ENCODE results near the gene UBE2H. TPM values are rescaled to one million over a fixed set of nuclear protein-coding genes. Genes with fewer than 3 reads are reported as not detected.

Gene UBE2H
- polyA plus RNA-seq, 1 donor: 45.5 TPM

- no peak overlapping the region for H3K27ac ChIP-seq (ENCODE audit: low read length)
- H3K27me3 ChIP-seq (ENCODE audit: control insufficient read depth, insufficient read depth, low read length): no peaks in the 10 kb centered on the region
- DNase-seq: no peak
- WGBS (ENCODE audit: insufficient coverage, low lambda C conversion rate): 67% methylated on average over 1 of the region's 4 CpGs
- peaks cover 11% of the 10 kb centered on the region for H3K36me3 ChIP-seq (ENCODE audit: control insufficient read depth, insufficient read depth, low read length)
- peaks cover 3% of the 10 kb centered on the region for H3K4me1 ChIP-seq (ENCODE audit: control insufficient read depth, insufficient read depth, low read length)
- no peak overlapping the region for H3K4me3 ChIP-seq (ENCODE audit: low read length)
- H3K9me3 ChIP-seq (ENCODE audit: control insufficient read depth, low read depth, low read length): no peaks in the 10 kb centered on the region
These were observed 12.9 kb downstream of the UBE2H start for GRCh38 chr7:129939881-129940280.

- WGBS (ENCODE audit: insufficient coverage, low lambda C conversion rate): 100% methylated on average over 3 of the region's 3 CpGs
These were observed 19.1 kb downstream of the UBE2H start for GRCh38 chr7:129933627-129934026.

GRCh38 chr7:129926618-129927017 is 26.1 kb downstream of the UBE2H start:
- WGBS (ENCODE audit: insufficient coverage, low lambda C conversion rate): no CpG with 5 or more reads among the region's 3 CpGs

More at GRCh38 chr7:129933627-129934026, 19.1 kb downstream of the UBE2H start:
- no peak for DNase-seq
- Histone ChIP-seq H3K9me3 (ENCODE audit: control insufficient read depth, low read depth, low read length) (no peaks in the 10 kb centered on the region), H3K36me3 (ENCODE audit: control insufficient read depth, insufficient read depth, low read length) (peaks cover 10% of the 10 kb centered on the region), H3K4me3 (ENCODE audit: low read length) (no peak overlapping the region), H3K27me3 (ENCODE audit: control insufficient read depth, insufficient read depth, low read length) (no peaks in the 10 kb centered on the region), H3K4me1 (ENCODE audit: control insufficient read depth, insufficient read depth, low read length) (no peaks in the 10 kb centered on the region), H3K27ac (ENCODE audit: low read length) (no peak overlapping the region)

GRCh38 chr7:129925416-129926002 is 27.3 kb downstream of the UBE2H start:
- H3K27ac ChIP-seq (ENCODE audit: low read length): no peak overlapping the region
- WGBS (ENCODE audit: insufficient coverage, low lambda C conversion rate): no CpG with 5 or more reads among the region's 8 CpGs
- no peaks in the 10 kb centered on the region for H3K27me3 ChIP-seq (ENCODE audit: control insufficient read depth, insufficient read depth, low read length)
- peaks cover 11% of the 10 kb centered on the region for H3K36me3 ChIP-seq (ENCODE audit: control insufficient read depth, insufficient read depth, low read length)
- no peaks in the 10 kb centered on the region for H3K4me1 ChIP-seq (ENCODE audit: control insufficient read depth, insufficient read depth, low read length)
- H3K4me3 ChIP-seq (ENCODE audit: low read length): no peak overlapping the region
- no peaks in the 10 kb centered on the region for H3K9me3 ChIP-seq (ENCODE audit: control insufficient read depth, low read depth, low read length)
- DNase-seq: peak in 1 of 2 donors; percentile 16

More at GRCh38 chr7:129926618-129927017, 26.1 kb downstream of the UBE2H start:
- Histone ChIP-seq H3K27me3 (ENCODE audit: control insufficient read depth, insufficient read depth, low read length) (no peaks in the 10 kb centered on the region), H3K4me1 (ENCODE audit: control insufficient read depth, insufficient read depth, low read length) (no peaks in the 10 kb centered on the region), H3K9me3 (ENCODE audit: control insufficient read depth, low read depth, low read length) (no peaks in the 10 kb centered on the region), H3K27ac (ENCODE audit: low read length) (no peak overlapping the region), H3K4me3 (ENCODE audit: low read length) (no peak overlapping the region), H3K36me3 (ENCODE audit: control insufficient read depth, insufficient read depth, low read length) (peaks cover 11% of the 10 kb centered on the region)
- no peak for DNase-seq

GRCh38 chr7:129924602-129925001 is 28.2 kb downstream of the UBE2H start:
- WGBS (ENCODE audit: insufficient coverage, low lambda C conversion rate): no CpG with 5 or more reads among the region's 4 CpGs
- no peak overlapping the region for H3K27ac ChIP-seq (ENCODE audit: low read length)
- no peaks in the 10 kb centered on the region for H3K27me3 ChIP-seq (ENCODE audit: control insufficient read depth, insufficient read depth, low read length)
- H3K4me1 ChIP-seq (ENCODE audit: control insufficient read depth, insufficient read depth, low read length): no peaks in the 10 kb centered on the region
- H3K9me3 ChIP-seq (ENCODE audit: control insufficient read depth, low read depth, low read length): no peaks in the 10 kb centered on the region
- DNase-seq: no peak
- peaks cover 12% of the 10 kb centered on the region for H3K36me3 ChIP-seq (ENCODE audit: control insufficient read depth, insufficient read depth, low read length)
- H3K4me3 ChIP-seq (ENCODE audit: low read length): no peak overlapping the region

- peaks cover 15% of the 10 kb centered on the region for H3K36me3 ChIP-seq (ENCODE audit: control insufficient read depth, insufficient read depth, low read length)
- H3K4me3 ChIP-seq (ENCODE audit: low read length): no peak overlapping the region
- no peak overlapping the region for H3K27ac ChIP-seq (ENCODE audit: low read length)
- no peaks in the 10 kb centered on the region for H3K27me3 ChIP-seq (ENCODE audit: control insufficient read depth, insufficient read depth, low read length)
- DNase-seq: no peak
- no peaks in the 10 kb centered on the region for H3K4me1 ChIP-seq (ENCODE audit: control insufficient read depth, insufficient read depth, low read length)
- WGBS (ENCODE audit: insufficient coverage, low lambda C conversion rate): 60% methylated on average over 1 of the region's 2 CpGs
- H3K9me3 ChIP-seq (ENCODE audit: control insufficient read depth, low read depth, low read length): no peaks in the 10 kb centered on the region
These were observed 29.1 kb downstream of the UBE2H start for GRCh38 chr7:129923709-129924108.

- WGBS (ENCODE audit: insufficient coverage, low lambda C conversion rate): no CpG with 5 or more reads among the region's 2 CpGs
- peaks cover 3% of the 10 kb centered on the region for H3K4me1 ChIP-seq (ENCODE audit: control insufficient read depth, insufficient read depth, low read length)
- H3K36me3 ChIP-seq (ENCODE audit: control insufficient read depth, insufficient read depth, low read length): peaks cover 6% of the 10 kb centered on the region
- no peaks in the 10 kb centered on the region for H3K9me3 ChIP-seq (ENCODE audit: control insufficient read depth, low read depth, low read length)
- H3K4me3 ChIP-seq (ENCODE audit: low read length): no peak overlapping the region
- no peak overlapping the region for H3K27ac ChIP-seq (ENCODE audit: low read length)
- DNase-seq: peak in 1 of 2 donors; percentile 15
- H3K27me3 ChIP-seq (ENCODE audit: control insufficient read depth, insufficient read depth, low read length): no peaks in the 10 kb centered on the region
These were observed 33.3 kb downstream of the UBE2H start for GRCh38 chr7:129919492-129919891.

GRCh38 chr7:129918922-129919321 is 33.8 kb downstream of the UBE2H start:
- H3K27me3 ChIP-seq (ENCODE audit: control insufficient read depth, insufficient read depth, low read length): no peaks in the 10 kb centered on the region
- no peak overlapping the region for H3K27ac ChIP-seq (ENCODE audit: low read length)
- no peak for DNase-seq
- peaks cover 6% of the 10 kb centered on the region for H3K36me3 ChIP-seq (ENCODE audit: control insufficient read depth, insufficient read depth, low read length)
- H3K4me3 ChIP-seq (ENCODE audit: low read length): no peak overlapping the region
- H3K4me1 ChIP-seq (ENCODE audit: control insufficient read depth, insufficient read depth, low read length): peaks cover 3% of the 10 kb centered on the region
- H3K9me3 ChIP-seq (ENCODE audit: control insufficient read depth, low read depth, low read length): no peaks in the 10 kb centered on the region
- WGBS (ENCODE audit: insufficient coverage, low lambda C conversion rate): 86% methylated on average over 2 of the region's 5 CpGs

GRCh38 chr7:129917934-129918333 is 34.8 kb downstream of the UBE2H start:
- H3K4me1 ChIP-seq (ENCODE audit: control insufficient read depth, insufficient read depth, low read length): peaks cover 3% of the 10 kb centered on the region
- DNase-seq: no peak
- no peaks in the 10 kb centered on the region for H3K9me3 ChIP-seq (ENCODE audit: control insufficient read depth, low read depth, low read length)
- peaks cover 6% of the 10 kb centered on the region for H3K36me3 ChIP-seq (ENCODE audit: control insufficient read depth, insufficient read depth, low read length)
- no peaks in the 10 kb centered on the region for H3K27me3 ChIP-seq (ENCODE audit: control insufficient read depth, insufficient read depth, low read length)
- no peak overlapping the region for H3K27ac ChIP-seq (ENCODE audit: low read length)
- 100% methylated on average over 2 of the region's 4 CpGs for WGBS (ENCODE audit: insufficient coverage, low lambda C conversion rate)
- no peak overlapping the region for H3K4me3 ChIP-seq (ENCODE audit: low read length)

- Histone ChIP-seq H3K9me3 (ENCODE audit: control insufficient read depth, low read depth, low read length) (no peaks in the 10 kb centered on the region), H3K27me3 (ENCODE audit: control insufficient read depth, insufficient read depth, low read length) (no peaks in the 10 kb centered on the region), H3K4me1 (ENCODE audit: control insufficient read depth, insufficient read depth, low read length) (peaks cover 3% of the 10 kb centered on the region), H3K27ac (ENCODE audit: low read length) (no peak overlapping the region), H3K4me3 (ENCODE audit: low read length) (no peak overlapping the region), H3K36me3 (ENCODE audit: control insufficient read depth, insufficient read depth, low read length) (peaks cover 3% of the 10 kb centered on the region)
- no CpG with 5 or more reads among the region's 9 CpGs for WGBS (ENCODE audit: insufficient coverage, low lambda C conversion rate)
- peak in 1 of 2 donors; percentile 13 for DNase-seq
These were observed 38.1 kb downstream of the UBE2H start for GRCh38 chr7:129914536-129915272.
